ENCODE results near the gene P2RY2. TPM values are rescaled to one million over a fixed set of nuclear protein-coding genes. Genes with fewer than 3 reads are reported as not detected.

P2RY2 gene
- total RNA-seq, 6 donors from 2014 or later, result 7.8 to 15.0 (median 11.7) TPM

- Histone ChIP-seq H3K27ac (peak overlapping the region in 1 of 4 donors; percentile 44), H3K4me1 (peaks cover 19 to 32% (median 24%) of the 10 kb centered on the region in 4 donors), H3K4me3 (no peak overlapping the region), H3K27me3 (no peaks in the 10 kb centered on the region), H3K36me3 (no peaks in the 10 kb centered on the region), H3K9me3 (no peaks in the 10 kb centered on the region)
- ATAC-seq (ENCODE audit: low FRiP score in 2 of 2), result no peak
- DNase-seq, result no peak
- WGBS, 2 donors, result 67 to 88% methylated on average over 4 to 5 of the region's 5 CpGs
- TF ChIP-seq POLR2A (IDR thresholded peaks at IDR 0.05) (no peak), POLR2AphosphoS5 (IDR thresholded peaks at IDR 0.05) (no peak), EP300 (IDR thresholded peaks at IDR 0.05) (no peak)
- TF ChIP-seq, protein P1, sequence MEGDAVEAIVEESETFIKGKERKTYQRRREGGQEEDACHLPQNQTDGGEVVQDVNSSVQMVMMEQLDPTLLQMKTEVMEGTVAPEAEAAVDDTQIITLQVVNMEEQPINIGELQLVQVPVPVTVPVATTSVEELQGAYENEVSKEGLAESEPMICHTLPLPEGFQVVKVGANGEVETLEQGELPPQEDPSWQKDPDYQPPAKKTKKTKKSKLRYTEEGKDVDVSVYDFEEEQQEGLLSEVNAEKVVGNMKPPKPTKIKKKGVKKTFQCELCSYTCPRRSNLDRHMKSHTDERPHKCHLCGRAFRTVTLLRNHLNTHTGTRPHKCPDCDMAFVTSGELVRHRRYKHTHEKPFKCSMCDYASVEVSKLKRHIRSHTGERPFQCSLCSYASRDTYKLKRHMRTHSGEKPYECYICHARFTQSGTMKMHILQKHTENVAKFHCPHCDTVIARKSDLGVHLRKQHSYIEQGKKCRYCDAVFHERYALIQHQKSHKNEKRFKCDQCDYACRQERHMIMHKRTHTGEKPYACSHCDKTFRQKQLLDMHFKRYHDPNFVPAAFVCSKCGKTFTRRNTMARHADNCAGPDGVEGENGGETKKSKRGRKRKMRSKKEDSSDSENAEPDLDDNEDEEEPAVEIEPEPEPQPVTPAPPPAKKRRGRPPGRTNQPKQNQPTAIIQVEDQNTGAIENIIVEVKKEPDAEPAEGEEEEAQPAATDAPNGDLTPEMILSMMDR (IDR thresholded peaks at IDR 0.05), result no peak
Observed at GRCh38 chr11:73189723-73190556, 28.1 kb upstream of the P2RY2 start.

- no peak overlapping the region for H3K4me3 ChIP-seq
- 100% methylated on average over 3 of the region's 3 CpGs for WGBS, 2 donors
- H3K36me3 ChIP-seq, result no peaks in the 10 kb centered on the region
- peaks cover 14 to 26% (median 19%) of the 10 kb centered on the region in 4 donors for H3K4me1 ChIP-seq
- ATAC-seq (ENCODE audit: low FRiP score in 2 of 2) (no peak), DNase-seq (no peak)
- no peaks in the 10 kb centered on the region for H3K9me3 ChIP-seq
- TF ChIP-seq POLR2A (IDR thresholded peaks at IDR 0.05), result no peak
- no peak for TF ChIP-seq EP300 (IDR thresholded peaks at IDR 0.05)
- no peak for TF ChIP-seq POLR2AphosphoS5 (IDR thresholded peaks at IDR 0.05)
- TF ChIP-seq, protein P1 (IDR thresholded peaks at IDR 0.05), result no peak
- no peak overlapping the region for H3K27ac ChIP-seq
- H3K27me3 ChIP-seq, result no peaks in the 10 kb centered on the region
Observed at GRCh38 chr11:73190557-73190885, 27.6 kb upstream of the P2RY2 start.

GRCh38 chr11:73191151-73191550 is 26.9 kb upstream of the P2RY2 start:
- WGBS, 2 donors, result 84 to 93% methylated on average over 3 to 6 of the region's 6 CpGs
- TF ChIP-seq EP300 (IDR thresholded peaks at IDR 0.05), result no peak
- TF ChIP-seq POLR2A (IDR thresholded peaks at IDR 0.05), result no peak
- TF ChIP-seq POLR2AphosphoS5 (IDR thresholded peaks at IDR 0.05), result no peak
- TF ChIP-seq, protein P1 (IDR thresholded peaks at IDR 0.05), result no peak
- DNase-seq (no peak), ATAC-seq (ENCODE audit: low FRiP score in 2 of 2) (no peak)
- Histone ChIP-seq H3K9me3 (no peaks in the 10 kb centered on the region), H3K27me3 (no peaks in the 10 kb centered on the region), H3K4me3 (no peak overlapping the region), H3K27ac (no peak overlapping the region), H3K36me3 (no peaks in the 10 kb centered on the region), H3K4me1 (peaks cover 10 to 19% (median 13%) of the 10 kb centered on the region in 4 donors)

- DNase-seq, result peak in 1 of 2 donors; percentile 75
- Histone ChIP-seq H3K4me3 (no peak overlapping the region), H3K4me1 (peaks cover 6 to 14% (median 7%) of the 10 kb centered on the region in 4 donors), H3K9me3 (no peaks in the 10 kb centered on the region), H3K27ac (peak overlapping the region in 1 of 4 donors; percentile 35), H3K27me3 (no peaks in the 10 kb centered on the region), H3K36me3 (no peaks in the 10 kb centered on the region)
- 86% methylated on average over 1 of the region's 1 CpG; no CpG with 5 or more reads in 1 of the 2 donors for WGBS, 2 donors
- TF ChIP-seq, protein P1 (IDR thresholded peaks at IDR 0.05), result no peak
- TF ChIP-seq POLR2AphosphoS5 (IDR thresholded peaks at IDR 0.05) (no peak), POLR2A (IDR thresholded peaks at IDR 0.05) (no peak), EP300 (IDR thresholded peaks at IDR 0.05) (peak in 1 of 4 donors; percentile 53)
- peak in 1 of 2 donors; percentile 49 for ATAC-seq (ENCODE audit: low FRiP score in 2 of 2)
Observed at GRCh38 chr11:73192272-73192671, 25.8 kb upstream of the P2RY2 start.
